ENCODE data around the gene ZDHHC18. TPM values are rescaled to one million over a fixed set of nuclear protein-coding genes. Genes with fewer than 3 reads are reported as not detected.

ZDHHC18 gene
- total RNA-seq, 1 experiment from 2014 or later = 27.9 TPM

DNA sequence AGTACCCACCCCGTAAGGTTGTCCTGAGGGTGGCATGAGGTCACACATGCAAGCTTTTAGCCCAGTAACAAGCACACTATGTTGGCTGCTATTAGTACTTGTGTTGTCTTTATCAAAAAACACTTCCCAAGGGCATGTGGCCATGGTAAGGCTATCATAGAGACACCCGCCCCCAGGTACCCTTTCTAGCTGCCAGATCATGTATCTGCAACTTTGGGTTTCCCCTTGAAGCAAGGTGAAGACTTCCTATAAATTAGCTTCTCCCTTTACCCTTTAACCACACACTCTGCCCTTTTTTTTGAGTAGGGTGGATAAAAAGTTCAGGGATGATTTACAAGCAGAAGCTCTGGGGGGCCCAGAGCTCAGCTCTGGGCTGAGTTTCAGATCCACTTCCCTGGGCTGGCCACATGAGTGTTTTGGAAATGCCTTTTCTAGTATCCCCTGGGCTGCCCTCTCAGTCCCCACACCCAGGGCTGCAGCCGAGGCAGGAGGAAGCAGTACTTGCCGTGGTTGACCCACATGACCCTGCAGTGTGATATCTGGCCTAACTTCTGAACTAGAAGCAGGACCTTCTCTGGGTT lies 2.0 kb downstream of the ZDHHC18 start:
- no peaks in the 10 kb centered on the region for H3K9me3 ChIP-seq (ENCODE audit: low read depth, low read length, poor library complexity, severe bottlenecking)
- TF ChIP-seq, protein P1, sequence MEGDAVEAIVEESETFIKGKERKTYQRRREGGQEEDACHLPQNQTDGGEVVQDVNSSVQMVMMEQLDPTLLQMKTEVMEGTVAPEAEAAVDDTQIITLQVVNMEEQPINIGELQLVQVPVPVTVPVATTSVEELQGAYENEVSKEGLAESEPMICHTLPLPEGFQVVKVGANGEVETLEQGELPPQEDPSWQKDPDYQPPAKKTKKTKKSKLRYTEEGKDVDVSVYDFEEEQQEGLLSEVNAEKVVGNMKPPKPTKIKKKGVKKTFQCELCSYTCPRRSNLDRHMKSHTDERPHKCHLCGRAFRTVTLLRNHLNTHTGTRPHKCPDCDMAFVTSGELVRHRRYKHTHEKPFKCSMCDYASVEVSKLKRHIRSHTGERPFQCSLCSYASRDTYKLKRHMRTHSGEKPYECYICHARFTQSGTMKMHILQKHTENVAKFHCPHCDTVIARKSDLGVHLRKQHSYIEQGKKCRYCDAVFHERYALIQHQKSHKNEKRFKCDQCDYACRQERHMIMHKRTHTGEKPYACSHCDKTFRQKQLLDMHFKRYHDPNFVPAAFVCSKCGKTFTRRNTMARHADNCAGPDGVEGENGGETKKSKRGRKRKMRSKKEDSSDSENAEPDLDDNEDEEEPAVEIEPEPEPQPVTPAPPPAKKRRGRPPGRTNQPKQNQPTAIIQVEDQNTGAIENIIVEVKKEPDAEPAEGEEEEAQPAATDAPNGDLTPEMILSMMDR (conservative IDR thresholded peaks at IDR 0.05; ENCODE audit: low read depth, low read length) = no peak
- TF ChIP-seq EZH2 (IDR thresholded peaks at IDR 0.05; ENCODE audit: borderline replicate concordance, low read depth, low read length, poor library complexity, severe bottlenecking) = no peak
- intact Hi-C loops (cut with micrococcal nuclease; ENCODE audit: unreplicated experiment) = no loop called here
- ChIA-PET CTCF (no interaction called here), POLR2A (ENCODE audit: low non-redundant PET) (no interaction called here)
- no peaks in the 10 kb centered on the region for H3K27me3 ChIP-seq (replicated peaks; ENCODE audit: insufficient read depth, low read depth, low read length, poor library complexity)
- BruUV-seq (replicated peaks) = TSS peak; percentile 22
- H3K4me3 ChIP-seq (ENCODE audit: low read depth, low read length, poor library complexity, severe bottlenecking) = no peak overlapping the region
- no peak for DNase-seq (ENCODE audit: low spot score)
- peaks cover 5% of the 10 kb centered on the region for H3K4me1 ChIP-seq (ENCODE audit: insufficient read depth, low read length, poor library complexity, severe bottlenecking)
- H3K27ac ChIP-seq (ENCODE audit: low read depth, low read length, poor library complexity, severe bottlenecking) = no peak overlapping the region
- peaks cover 16% of the 10 kb centered on the region for H3K36me3 ChIP-seq (ENCODE audit: insufficient read depth, low read length, poor library complexity, severe bottlenecking)

- no peak for DNase-seq (ENCODE audit: low spot score)
- H3K4me1 ChIP-seq (ENCODE audit: insufficient read depth, low read length, poor library complexity, severe bottlenecking) = peaks cover 5% of the 10 kb centered on the region
- no peaks in the 10 kb centered on the region for H3K9me3 ChIP-seq (ENCODE audit: low read depth, low read length, poor library complexity, severe bottlenecking)
- H3K36me3 ChIP-seq (ENCODE audit: insufficient read depth, low read length, poor library complexity, severe bottlenecking) = peaks cover 19% of the 10 kb centered on the region
- no peak overlapping the region for H3K4me3 ChIP-seq (ENCODE audit: low read depth, low read length, poor library complexity, severe bottlenecking)
- CTCF ChIA-PET = no interaction called here
- intact Hi-C loops (cut with micrococcal nuclease; ENCODE audit: unreplicated experiment) = no loop called here
- no TSS peak for BruUV-seq (replicated peaks)
- H3K27me3 ChIP-seq (replicated peaks; ENCODE audit: insufficient read depth, low read depth, low read length, poor library complexity) = no peaks in the 10 kb centered on the region
- no peak for TF ChIP-seq EZH2 (IDR thresholded peaks at IDR 0.05; ENCODE audit: borderline replicate concordance, low read depth, low read length, poor library complexity, severe bottlenecking)
- TF ChIP-seq, protein P1 (conservative IDR thresholded peaks at IDR 0.05; ENCODE audit: low read depth, low read length) = no peak
- no peak overlapping the region for H3K27ac ChIP-seq (ENCODE audit: low read depth, low read length, poor library complexity, severe bottlenecking)
- POLR2A ChIA-PET (ENCODE audit: low non-redundant PET) = no interaction called here
These were observed 2.9 kb downstream of the ZDHHC18 start for GRCh38 chr1:26829184-26829911.

DNA sequence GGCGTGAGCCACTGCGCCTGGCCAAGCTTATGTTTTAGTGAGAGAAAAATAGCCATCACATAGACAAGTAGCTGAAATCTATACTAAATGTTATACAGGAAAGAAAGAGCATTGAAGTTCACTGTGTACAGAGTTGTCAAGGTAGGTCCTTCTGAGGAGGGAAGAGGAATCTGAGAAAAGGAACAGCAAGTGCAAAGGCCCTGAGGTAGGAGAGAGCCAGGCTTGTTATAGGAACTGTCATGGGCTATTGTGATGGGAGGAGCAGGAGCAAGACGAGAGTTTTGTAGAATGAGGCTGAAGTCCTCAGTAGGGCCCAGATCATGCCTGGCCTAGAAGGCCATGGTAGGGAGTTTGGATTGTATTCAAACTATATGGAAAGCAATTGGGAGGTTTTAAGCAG lies 4.6 kb downstream of the ZDHHC18 start:
- Histone ChIP-seq H3K9me3 (ENCODE audit: low read depth, low read length, poor library complexity, severe bottlenecking) (no peaks in the 10 kb centered on the region), H3K36me3 (ENCODE audit: insufficient read depth, low read length, poor library complexity, severe bottlenecking) (peaks cover 25% of the 10 kb centered on the region), H3K27ac (ENCODE audit: low read depth, low read length, poor library complexity, severe bottlenecking) (no peak overlapping the region), H3K4me3 (ENCODE audit: low read depth, low read length, poor library complexity, severe bottlenecking) (no peak overlapping the region), H3K27me3 (replicated peaks; ENCODE audit: insufficient read depth, low read depth, low read length, poor library complexity) (no peaks in the 10 kb centered on the region), H3K4me1 (ENCODE audit: insufficient read depth, low read length, poor library complexity, severe bottlenecking) (peaks cover 5% of the 10 kb centered on the region)
- BruUV-seq (replicated peaks) = no TSS peak
- CTCF ChIA-PET = interaction anchor here (1.2 kb wide), 1 partner anchor 34 kb away, joined by 3 read pairs; no protein-coding TSS in a partner anchor
- POLR2A ChIA-PET (ENCODE audit: low non-redundant PET) = no interaction called here
- intact Hi-C loops (cut with micrococcal nuclease; ENCODE audit: unreplicated experiment) = no loop called here
- DNase-seq (ENCODE audit: low spot score) = no peak
- TF ChIP-seq, protein P1 (conservative IDR thresholded peaks at IDR 0.05; ENCODE audit: low read depth, low read length) = no peak
- no peak for TF ChIP-seq EZH2 (IDR thresholded peaks at IDR 0.05; ENCODE audit: borderline replicate concordance, low read depth, low read length, poor library complexity, severe bottlenecking)
